HUES6 (cell line): ENCODE measurements around the gene DQX1.

Source experiments
- H3K27ac ChIP-seq: 2 replicates; pipeline ENCODE4 v1.7.0; 2013; ENCODE audit warnings: low read depth, mild to moderate bottlenecking, low read length, inconsistent platforms
- H3K27me3 ChIP-seq: 2 replicates; pipeline ENCODE4 v1.6.1; 2013; ENCODE audit warnings: low read length; ENCODE audit not compliant: control insufficient read depth, insufficient read depth
- H3K36me3 ChIP-seq: 2 replicates; pipeline ENCODE4 v1.6.1; 2013; ENCODE audit warnings: low read length; ENCODE audit not compliant: control insufficient read depth, insufficient read depth
- H3K4me1 ChIP-seq: 2 replicates; pipeline ENCODE4 v1.6.1; 2013; ENCODE audit warnings: low read length; ENCODE audit not compliant: control insufficient read depth, insufficient read depth
- H3K4me3 ChIP-seq: 2 replicates; pipeline ENCODE4 v1.5.1; 2013; ENCODE audit warnings: low read depth, low read length
- H3K9ac ChIP-seq: one replicate; pipeline ENCODE4 v1.6.1; 2013; ENCODE audit warnings: mild to moderate bottlenecking, low read length
- H3K9me3 ChIP-seq: 2 replicates; pipeline ENCODE4 v1.6.1; 2013; ENCODE audit warnings: low read depth, low read length; ENCODE audit not compliant: control insufficient read depth, insufficient read depth

Gene DQX1

DNA sequence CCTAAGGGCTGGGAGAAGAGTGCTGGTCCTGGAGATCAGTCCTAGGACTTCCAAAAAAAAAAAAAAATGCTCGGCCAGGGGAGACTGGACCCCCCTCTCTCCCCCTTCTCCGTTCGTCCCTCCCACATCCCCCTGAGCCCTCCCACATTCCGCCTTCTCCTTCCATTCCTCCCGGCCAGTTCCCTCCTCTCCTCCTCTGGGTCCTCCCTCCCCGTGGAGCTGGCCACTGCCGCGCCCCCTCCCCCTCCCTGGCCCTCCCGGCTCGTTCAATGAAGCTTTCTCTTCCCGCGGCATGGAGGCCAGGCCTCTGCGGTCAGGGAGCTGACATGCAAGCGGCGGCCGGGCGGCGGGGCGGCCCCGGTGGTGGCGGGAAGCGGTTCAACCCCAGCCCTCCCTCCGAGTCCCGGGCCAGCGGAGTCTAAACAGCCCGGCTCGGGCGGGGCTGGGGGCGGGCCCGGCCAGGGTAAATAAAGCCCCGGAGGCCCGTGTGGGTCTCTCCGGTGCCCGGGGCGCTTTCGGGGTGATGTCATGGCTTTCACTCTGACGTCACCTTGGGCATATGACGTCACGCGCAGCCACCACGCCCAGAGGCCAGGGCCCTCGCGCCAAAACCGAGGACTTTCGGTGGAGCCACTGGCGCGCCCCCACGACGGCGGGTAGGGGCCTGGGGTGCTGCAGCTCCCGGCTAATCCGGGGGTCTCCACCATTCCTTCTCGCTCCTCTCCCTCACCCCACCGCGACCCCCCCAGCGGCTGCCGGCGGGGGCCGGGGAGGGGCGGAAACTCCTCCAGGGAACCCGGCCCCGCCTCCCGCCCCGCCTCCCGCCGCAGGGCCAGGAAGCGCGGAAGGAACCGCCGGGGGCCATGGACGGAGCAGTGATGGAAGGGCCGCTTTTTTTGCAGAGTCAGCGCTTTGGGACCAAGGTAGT lies 28.1 kb upstream of the DQX1 start, which contains the start of the genes DOK1 and LOXL3:
Gene DOK1 (plus strand): TSS at position 829 of the 928 bp plus-strand sequence. CDS start 35 bp downstream, at position 864.
Gene LOXL3 (minus strand): TSS at position 51 of the 928 bp plus-strand sequence. CDS start 1,308 bp downstream, outside the sequence.
- H3K4me1 ChIP-seq: peaks cover 27% of the 10 kb centered on the region
- H3K27ac ChIP-seq: peak within 1 kb of the TSS; percentile 76; the same call in 1 of the 2 replicates
- peak within 1 kb of the TSS; percentile 70 for H3K9ac ChIP-seq

DNA sequence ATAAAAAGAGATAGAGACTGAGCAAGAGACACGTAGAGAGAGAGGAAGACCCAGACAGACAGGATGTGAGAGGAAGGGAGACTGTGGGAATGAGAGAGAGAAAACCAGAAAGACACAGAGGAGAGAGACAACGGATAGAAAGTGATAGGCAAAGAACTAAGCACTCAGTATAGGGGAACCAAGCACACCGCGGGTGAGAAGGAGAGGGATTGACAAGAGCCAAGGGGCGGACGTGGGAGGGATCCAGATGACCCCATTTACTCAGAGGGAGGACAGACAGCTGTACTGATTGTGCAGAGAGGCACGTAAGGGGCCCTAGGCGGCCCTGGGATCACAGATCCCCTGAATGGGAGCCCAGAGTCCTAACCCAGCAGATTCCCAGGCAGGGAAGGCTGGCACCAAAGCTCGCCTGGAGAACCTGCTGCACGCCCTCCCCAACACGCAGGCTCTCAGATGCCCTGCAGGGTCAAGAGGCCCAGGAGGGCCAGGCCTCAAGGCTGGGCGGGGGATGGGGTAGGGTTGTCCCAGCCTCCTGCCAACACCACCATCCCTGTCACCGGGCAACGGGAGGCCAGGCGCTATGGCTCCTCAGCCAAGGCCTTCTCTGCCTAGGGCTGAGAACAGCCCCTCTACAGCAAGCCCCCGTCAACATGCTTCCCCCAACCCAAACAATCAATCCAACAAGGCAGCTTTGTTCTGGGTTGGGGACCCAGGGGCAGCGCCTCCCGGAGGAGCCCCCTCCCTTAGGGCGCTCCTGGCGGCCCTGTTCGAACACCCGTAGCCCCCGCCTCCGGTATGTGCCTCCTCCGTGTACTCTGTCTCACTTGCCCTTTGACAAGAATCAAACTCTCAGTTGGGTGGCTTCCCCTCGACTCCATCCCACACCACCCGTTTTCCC lies 27.1 kb upstream of the DQX1 start:
- H3K9me3 ChIP-seq: no peaks in the 10 kb centered on the region
- no peak overlapping the region for H3K27ac ChIP-seq
- peaks cover 71% of the 10 kb centered on the region for H3K27me3 ChIP-seq
- H3K4me3 ChIP-seq: peak overlapping the region; percentile 81
- peaks cover 31% of the 10 kb centered on the region for H3K4me1 ChIP-seq
- H3K36me3 ChIP-seq: peaks cover 5% of the 10 kb centered on the region; the same call in 1 of the 2 replicates
- H3K9ac ChIP-seq: peak overlapping the region; percentile 47

More for the DNA sequence above, 28.1 kb upstream of the DQX1 start, which contains the start of the genes DOK1 and LOXL3:
- Histone ChIP-seq H3K9me3 (no peaks in the 10 kb centered on the region), H3K4me3 (peak within 1 kb of the TSS; percentile 81), H3K36me3 (peaks cover 5% of the 10 kb centered on the region; the same call in 1 of the 2 replicates), H3K27me3 (peaks cover 67% of the 10 kb centered on the region)

DNA sequence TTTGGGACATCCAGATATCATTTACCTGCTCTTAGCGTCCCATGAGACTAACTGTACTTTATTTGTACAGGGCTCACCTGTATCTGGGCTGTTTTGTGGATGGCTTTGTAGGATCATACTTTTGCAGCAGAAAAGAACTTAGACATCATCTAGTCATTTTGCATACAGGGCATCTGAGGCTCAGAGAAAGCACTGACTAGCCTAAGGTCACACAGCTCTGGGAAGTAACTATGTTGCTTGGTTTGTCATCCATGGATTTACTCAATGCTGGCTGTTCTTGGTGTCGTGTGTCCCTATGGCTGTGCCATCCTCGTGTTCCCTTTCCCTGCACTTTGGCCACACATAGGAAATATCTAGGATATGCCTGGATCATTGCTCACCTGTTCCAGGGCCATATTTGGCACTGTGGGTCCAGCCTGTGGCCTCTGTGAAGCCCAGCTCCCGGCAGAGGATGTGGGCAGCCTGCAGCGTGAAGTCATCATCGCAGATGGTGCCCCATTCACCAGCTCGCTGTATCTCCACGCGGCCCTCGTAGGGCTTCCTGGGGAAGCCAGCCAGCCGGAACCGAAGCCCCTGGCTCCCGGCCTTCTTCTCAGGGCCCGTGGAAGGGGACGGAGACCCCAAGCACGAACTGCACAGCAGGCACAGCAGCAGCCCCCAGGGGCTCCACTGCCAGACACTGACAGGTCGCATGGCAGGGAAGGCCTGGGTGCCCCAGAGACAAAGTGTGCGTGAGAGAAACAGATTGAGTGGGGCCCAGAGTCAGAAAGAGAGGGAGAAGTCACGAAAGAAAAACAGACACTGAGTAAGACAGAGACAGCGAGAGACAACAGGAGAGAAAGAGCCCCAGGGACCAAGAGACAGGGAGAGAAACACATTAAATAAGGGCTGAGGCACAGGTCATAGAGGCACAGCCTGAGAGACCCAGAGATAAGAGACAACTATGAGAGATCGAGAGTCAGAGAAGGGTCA lies 26.2 kb upstream of the DQX1 start:
- Histone ChIP-seq H3K4me3 (peak overlapping the region; percentile 81; the same call in 1 of the 2 replicates), H3K4me1 (peaks cover 34% of the 10 kb centered on the region), H3K36me3 (peaks cover 5% of the 10 kb centered on the region; the same call in 1 of the 2 replicates), H3K27ac (no peak overlapping the region), H3K27me3 (peaks cover 80% of the 10 kb centered on the region), H3K9ac (no peak overlapping the region), H3K9me3 (no peaks in the 10 kb centered on the region)

DNA sequence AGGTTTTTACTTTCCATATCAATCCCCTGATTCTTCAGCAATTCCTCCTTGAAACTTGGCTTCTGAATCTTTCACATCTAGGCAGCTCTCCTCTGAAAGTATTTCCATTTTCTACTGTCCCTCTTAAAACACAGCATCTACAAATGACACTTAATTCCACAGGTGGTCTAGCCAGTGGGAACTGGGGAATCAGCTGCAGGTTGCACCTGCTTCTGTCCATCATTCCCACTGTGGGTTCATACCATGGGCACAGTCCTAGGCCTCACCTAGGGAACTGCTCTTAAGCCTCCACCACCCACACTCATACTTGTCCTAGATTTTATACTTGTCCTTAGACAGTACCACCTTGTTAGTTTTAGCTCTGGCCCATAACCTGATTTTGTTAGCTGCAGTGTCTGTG lies 25.5 kb upstream of the DQX1 start:
- Histone ChIP-seq H3K27ac (no peak overlapping the region), H3K27me3 (peaks cover 76% of the 10 kb centered on the region), H3K36me3 (0 out of 2 replicates have a peak, but pooled peaks cover 4% of the 10 kb centered on the region), H3K4me1 (peaks cover 34% of the 10 kb centered on the region), H3K9ac (no peak overlapping the region), H3K9me3 (no peaks in the 10 kb centered on the region), H3K4me3 (no peak overlapping the region)

DNA sequence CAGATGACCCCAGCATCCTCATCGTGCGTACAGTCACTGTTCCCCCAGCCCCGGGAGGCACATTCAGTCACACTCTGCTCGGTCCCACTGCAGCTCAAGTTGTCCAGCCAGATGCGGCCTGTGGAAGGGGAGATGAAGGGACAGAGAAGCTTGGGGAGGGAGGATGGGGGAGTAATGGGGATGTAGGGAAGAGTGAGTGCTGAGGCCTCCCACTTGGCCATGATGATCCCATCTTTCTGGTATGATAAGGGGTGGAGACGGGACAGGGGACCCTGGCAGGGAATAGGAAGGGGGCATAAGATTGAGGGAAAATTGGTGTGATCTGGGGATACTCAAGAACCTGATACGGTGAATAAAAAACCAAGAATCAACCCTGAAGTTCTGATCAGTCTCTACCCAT lies 24.2 kb upstream of the DQX1 start:
- Histone ChIP-seq H3K4me3 (no peak overlapping the region), H3K9ac (no peak overlapping the region), H3K27me3 (peaks cover 63% of the 10 kb centered on the region), H3K36me3 (no peaks in the 10 kb centered on the region), H3K4me1 (peaks cover 28% of the 10 kb centered on the region), H3K27ac (no peak overlapping the region), H3K9me3 (no peaks in the 10 kb centered on the region)

DNA sequence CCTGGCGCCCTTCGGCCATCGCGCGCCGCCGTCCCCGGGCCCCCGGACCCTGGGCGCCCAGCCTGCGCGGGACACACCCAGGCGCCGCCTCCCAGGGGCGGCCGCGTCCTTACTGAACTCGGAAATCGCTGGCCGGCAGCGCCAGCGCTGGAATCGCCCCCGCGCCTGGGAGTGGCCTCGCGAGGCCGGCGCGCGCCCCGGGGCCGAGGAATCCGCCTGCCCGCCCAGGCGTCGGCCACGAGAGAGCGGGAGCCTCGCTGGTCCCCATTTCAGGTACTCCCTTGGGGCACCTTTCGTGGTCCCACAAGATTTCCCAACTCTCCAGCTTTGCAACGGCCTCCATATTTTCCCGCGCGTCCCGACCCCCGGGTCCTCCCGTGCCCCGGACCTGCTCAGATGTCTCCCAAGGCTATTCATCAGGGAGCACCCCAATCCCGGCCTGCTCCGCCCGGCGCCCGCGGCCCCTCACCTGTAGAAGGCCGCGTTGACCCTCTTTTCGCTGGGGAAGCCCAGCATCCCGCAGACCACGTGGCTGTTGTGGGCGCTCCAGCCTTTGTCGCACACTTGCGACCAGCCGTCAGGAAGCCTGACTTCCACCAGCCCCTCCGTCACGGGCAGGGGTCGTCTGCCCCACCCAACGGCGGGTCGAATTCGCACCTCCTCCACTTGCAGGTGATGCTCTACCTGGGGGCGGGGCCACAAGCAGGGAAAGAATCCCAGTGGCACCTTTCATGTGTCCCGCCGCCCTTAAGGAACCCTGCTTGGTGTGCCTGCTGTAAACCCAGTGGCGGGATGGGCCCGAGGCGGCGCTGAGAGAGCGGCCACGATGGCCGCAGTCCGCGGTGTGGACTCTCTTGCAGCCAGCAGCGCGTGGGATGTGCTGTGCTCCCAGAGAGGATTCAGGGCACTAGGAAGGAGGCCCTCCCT lies 23.1 kb upstream of the DQX1 start:
- peak overlapping the region; percentile 64 for H3K9ac ChIP-seq
- no peaks in the 10 kb centered on the region for H3K9me3 ChIP-seq
- peak overlapping the region; percentile 61 for H3K4me3 ChIP-seq
- H3K27me3 ChIP-seq: peaks cover 56% of the 10 kb centered on the region
- H3K36me3 ChIP-seq: no peaks in the 10 kb centered on the region
- peaks cover 28% of the 10 kb centered on the region for H3K4me1 ChIP-seq
- H3K27ac ChIP-seq: no peak overlapping the region

DNA sequence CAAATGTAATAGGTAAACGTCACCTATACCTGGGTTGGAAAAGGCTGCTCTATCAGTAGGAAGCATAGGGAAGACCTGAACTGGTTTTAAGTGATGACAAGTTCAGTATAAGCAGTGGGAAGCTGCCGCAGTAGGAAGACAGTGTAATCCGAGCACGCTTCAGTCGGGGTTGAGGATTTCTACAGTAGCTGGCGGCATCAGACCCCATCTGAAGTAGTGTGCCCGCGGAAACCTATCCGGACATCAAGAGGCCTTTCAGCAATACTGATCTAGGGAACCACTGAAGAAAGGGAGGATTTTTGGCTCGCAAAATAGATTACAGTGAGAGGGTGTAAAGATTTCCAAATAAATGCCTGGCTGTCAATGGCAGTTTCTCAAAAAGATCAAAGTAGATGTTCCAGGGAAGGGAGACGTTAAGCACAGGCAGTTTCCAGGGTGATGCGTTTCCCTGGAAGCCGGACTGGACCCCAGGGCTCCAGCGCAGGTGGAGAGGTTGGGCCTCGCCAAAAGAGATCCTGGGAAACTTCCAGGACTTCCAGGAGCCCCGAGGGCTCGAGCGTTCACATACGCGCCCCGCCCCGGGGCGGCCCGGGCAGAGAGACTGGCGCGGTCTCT lies 22.4 kb upstream of the DQX1 start:
- peaks cover 56% of the 10 kb centered on the region for H3K27me3 ChIP-seq
- H3K9me3 ChIP-seq: no peaks in the 10 kb centered on the region
- no peaks in the 10 kb centered on the region for H3K36me3 ChIP-seq
- peaks cover 25% of the 10 kb centered on the region for H3K4me1 ChIP-seq
- H3K9ac ChIP-seq: peak overlapping the region; percentile 64
- peak overlapping the region; percentile 61 for H3K4me3 ChIP-seq
- no peak overlapping the region for H3K27ac ChIP-seq

DNA sequence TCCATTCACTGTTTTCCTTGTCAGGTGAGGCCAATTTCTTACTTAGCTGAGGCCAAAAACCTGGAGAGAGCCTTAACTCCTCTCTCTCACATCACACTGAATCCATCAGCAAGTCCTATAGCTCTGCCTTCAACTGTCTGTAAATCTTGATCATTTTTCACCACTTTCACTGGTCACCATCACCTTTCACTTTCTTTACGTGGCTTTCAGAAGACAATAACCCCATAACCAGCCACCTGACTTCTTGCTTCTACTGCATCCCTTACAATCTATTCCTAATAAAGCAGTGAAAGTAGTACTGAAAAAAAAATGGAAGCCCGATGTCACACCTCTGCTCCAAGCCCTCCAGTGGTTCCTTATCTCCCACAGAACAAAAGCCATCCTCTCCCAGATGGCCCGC lies 20.0 kb upstream of the DQX1 start:
- Histone ChIP-seq H3K9me3 (no peaks in the 10 kb centered on the region), H3K9ac (no peak overlapping the region), H3K36me3 (no peaks in the 10 kb centered on the region), H3K4me3 (no peak overlapping the region), H3K27me3 (peaks cover 38% of the 10 kb centered on the region), H3K27ac (no peak overlapping the region), H3K4me1 (peaks cover 15% of the 10 kb centered on the region; the same call in 1 of the 2 replicates)

DNA sequence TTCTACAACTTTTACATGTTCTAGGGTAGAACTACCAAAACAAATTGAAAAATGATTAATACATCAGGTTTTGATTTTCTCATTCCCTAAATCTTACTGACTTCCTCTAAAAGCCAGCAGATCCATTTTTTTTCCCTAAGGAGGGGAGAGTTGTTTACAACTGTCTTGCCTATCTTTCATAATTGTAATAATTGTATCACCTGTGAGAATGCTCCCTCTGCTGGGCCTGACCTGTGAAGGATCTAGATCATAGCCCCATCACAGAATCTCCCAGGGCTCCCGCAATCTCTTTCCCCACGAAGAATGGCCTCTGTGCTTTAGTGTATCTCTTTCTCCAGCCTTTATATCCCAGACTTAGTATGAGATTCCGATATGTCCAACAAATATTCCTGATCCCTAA lies 18.6 kb upstream of the DQX1 start:
- Histone ChIP-seq H3K27me3 (peaks cover 24% of the 10 kb centered on the region), H3K4me1 (peaks cover 10% of the 10 kb centered on the region; the same call in 1 of the 2 replicates), H3K4me3 (no peak overlapping the region), H3K27ac (no peak overlapping the region), H3K9me3 (no peaks in the 10 kb centered on the region), H3K36me3 (no peaks in the 10 kb centered on the region), H3K9ac (no peak overlapping the region)
